Stimulated activated CD8-positive, alpha-beta memory T cell treated with anti-CD3 and anti-CD28 coated beads, Interleukin-12 subunit alpha, Interleukin-12 subunit beta, amount 100 ng/mL, for 1 hour (primary cell): Measurements from ENCODE around the gene FAM185A.
A peak's percentile ranks its signal among the peaks of the same experiment; 100 is the strongest.
"Not testable (repeated sequence)": the region's sequence is repeated elsewhere in the genome, so short reads cannot be mapped to it uniquely, and the experiment has no call there.

Experiments used
- DNase-seq: peaks from one replicate; pipeline ENCODE4 v3.0.0-alpha.2; 2020; ENCODE audit warnings: low read depth

Gene FAM185A

GRCh38 chr7:102748605-102749444 lies at the start of gene FAM185A:
Gene FAM185A (plus strand): TSS chr7:102748999. CDS start chr7:102749208, 209 bp downstream.
- DNase-seq = peak; percentile 92

DNA sequence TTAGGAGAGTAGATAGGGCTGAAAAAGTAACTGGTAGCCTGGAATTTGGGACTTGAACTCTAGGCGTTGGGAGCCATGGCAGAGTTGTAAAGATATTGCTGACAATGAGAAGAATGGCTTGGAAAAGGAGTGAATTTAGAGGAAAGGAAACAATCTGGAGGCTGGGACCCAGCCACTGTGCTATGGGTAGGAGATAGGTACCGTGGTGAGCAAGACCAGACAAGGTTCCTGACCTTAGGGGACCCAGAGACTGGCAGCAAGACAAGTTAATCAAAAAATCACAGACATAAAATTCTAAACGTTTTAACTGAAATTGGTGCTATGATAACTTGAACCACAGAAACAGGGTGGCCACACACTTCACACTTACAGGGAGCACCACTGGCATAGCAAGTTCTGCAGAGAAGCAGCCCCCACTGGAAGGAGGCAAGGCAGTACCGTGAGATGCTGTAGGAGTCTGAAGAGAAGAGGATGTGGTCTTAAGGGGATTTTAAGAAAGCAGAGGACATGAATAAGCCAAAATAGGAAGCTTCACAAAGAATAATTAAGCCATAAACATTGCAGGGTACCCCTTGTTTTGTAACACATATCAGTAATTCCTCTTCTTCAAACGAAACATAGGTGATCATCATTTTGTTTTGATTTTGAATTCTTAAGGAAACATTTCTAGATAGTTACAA lies 35.6 kb upstream of the FAM185A start:
- not testable (repeated sequence) for DNase-seq

DNA sequence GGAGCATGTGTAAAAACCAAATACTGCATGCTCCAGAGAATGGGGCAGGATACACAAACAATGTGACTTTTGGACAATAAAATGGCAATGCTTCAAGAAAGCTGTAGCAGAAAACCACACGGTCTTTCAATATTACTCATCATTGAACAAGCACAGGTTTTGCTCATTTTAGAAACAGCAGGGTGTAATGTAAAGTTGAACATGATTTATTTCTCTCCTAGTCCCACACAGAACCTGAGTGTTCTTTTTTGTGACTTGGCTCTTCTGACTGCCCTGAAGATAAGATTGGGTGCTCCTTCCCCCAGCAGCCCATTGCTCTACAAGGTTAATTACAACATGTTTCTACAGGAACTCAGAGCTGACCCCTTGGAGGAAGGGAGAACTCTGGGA lies 35.1 kb upstream of the FAM185A start:
- DNase-seq = not testable (repeated sequence)

DNA sequence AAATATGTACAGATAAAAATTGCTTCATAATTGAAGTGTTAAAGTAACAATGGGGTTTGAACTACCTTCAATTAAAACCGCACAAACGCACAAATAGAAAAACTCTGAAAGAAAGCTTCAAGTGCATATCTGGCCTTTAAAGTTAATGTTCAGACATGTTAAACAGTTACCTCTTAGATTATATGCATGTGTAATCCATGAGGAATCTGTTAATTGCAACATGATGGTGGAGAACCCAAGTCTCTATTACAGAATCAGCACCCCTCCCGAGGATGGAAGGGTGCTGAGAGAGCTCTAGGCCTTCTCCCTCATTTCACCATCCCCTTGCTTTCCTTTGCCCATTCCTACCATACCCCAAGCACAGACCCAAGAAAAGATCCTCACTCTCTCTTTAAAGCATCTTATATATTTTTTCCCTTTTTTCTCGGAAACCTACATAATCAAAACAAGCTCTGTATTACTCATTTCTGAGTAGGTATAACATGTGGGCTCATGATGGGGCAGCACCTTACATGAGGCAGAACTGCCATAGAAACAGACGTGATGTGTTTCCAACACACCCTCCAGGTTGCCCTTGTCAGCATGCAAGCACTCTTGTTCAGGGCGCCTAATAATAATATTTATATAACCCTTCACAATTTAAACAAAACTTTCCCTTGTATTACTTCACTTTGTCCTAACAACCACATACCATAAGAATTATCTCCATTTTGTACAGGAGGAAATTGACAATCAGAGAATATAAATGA lies 33.9 kb upstream of the FAM185A start:
- DNase-seq = not testable (repeated sequence)

DNA sequence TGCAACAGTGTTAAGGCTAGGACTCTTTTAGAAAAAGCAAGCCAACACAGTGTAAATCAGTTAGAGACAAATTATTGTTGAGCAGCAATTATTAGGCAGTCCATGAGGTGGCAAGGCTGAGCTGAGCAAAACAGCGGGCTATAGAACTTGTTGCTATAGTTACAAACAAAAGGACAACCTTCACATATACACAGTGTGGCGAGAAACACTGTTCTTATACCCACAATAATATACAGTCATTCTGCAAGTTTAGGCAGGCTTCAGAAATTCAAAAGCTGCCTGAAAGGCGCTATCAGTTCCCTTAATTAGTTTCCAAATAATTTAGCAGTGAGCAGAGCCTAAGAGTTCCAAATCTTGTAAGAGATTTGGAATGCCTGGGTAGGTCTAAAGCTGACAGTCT lies 33.1 kb upstream of the FAM185A start:
- DNase-seq = not testable (repeated sequence)

DNA sequence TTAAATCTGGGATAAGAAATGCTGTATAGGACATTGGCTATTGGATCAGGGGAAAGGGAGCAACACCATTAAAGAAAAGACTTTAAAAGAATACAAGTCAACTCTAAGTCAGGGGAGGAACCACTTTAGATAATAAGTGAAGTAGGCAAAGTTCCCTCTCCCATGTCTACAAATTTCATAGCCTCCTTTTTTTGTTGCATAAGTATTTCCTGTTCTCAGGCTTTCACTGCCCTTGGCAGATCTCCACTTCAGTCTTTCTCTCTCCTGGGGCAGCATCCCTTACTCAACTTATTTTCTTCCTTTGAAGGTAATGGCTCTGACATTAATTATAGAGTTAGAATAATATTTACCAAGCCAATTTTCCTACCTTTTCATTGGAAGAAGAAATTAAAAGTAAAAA lies 30.3 kb upstream of the FAM185A start:
- DNase-seq = not testable (repeated sequence)

DNA sequence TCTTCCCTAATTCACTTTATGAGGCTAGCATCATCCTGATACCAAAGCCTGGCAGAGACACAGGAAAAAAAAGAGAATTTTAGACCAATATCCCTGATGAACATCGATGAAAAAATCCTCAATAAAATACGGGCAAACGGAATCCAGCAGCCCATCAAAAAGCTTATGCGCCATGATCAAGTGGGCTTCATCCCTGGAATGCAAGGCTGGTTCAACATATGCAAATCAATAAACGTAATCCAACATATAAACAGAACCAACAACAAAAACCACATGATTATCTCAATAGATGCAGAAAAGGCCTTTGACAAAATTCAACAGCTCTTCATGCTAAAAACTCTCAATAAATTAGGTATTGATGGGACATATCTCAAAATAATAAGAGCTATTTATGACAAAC lies 22.6 kb upstream of the FAM185A start:
- not testable (repeated sequence) for DNase-seq

DNA sequence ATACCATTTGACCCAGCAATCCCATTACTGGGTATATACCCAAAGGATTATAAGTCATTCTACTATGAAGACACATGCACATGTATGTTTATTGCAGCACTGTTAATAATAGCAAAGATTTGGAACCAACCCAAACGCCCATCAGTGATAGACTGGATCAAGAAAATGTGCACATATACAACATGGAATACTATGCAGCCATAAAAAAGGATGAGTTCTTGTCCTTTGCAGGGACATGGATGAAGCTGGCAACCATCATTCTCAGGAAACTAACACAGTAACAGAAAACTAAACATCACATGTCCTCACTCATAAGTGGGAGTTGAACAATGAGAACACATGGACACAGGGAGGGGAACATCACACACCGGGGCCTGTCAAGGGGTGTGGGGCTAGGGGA lies 19.1 kb upstream of the FAM185A start:
- not testable (repeated sequence) for DNase-seq

DNA sequence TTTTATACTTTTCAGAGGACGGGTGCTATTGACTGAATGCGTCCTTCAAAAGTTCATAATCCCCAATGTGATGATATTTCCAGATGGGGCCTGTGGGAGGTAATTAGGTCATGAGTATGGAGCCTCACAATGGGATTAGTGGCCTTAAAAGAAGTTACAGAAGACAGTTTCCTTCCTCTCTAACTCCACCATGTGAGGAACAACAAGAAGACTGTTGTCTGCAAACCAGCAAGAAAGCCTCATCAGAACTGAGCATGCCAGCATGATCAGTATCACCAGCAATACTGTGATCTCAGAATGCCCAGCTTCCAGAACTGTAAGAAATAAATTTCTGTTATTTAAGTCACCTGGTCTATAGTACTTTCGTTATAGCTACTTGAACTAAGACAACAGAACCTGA lies 18.4 kb upstream of the FAM185A start:
- DNase-seq = not testable (repeated sequence)

GRCh38 chr7:102742002-102742771 lies 6.6 kb upstream of the FAM185A start:
- DNase-seq = not testable (repeated sequence)

DNA sequence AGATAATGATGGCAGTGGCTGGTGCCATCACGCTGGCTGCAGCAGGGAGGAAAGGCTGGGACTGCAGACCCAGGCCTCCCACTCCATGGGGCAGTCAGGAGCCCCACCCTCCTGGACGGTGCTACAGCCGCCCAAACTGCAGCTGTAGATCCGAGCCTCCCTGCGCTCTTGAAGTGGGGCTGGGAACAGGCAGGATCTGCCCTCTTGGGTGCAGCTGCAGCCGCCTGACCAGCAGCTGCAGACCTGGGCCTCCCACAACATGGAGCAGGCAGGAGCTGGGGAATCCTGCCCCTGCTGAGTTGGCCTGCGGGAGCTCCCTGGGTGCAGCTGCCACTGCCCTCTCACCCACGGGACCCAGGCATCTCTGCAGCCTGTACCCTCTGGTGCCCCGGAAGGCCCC lies 4.9 kb upstream of the FAM185A start:
- not testable (repeated sequence) for DNase-seq

GRCh38 chr7:102745494-102746288 lies 3.1 kb upstream of the FAM185A start:
- not testable (repeated sequence) for DNase-seq

DNA sequence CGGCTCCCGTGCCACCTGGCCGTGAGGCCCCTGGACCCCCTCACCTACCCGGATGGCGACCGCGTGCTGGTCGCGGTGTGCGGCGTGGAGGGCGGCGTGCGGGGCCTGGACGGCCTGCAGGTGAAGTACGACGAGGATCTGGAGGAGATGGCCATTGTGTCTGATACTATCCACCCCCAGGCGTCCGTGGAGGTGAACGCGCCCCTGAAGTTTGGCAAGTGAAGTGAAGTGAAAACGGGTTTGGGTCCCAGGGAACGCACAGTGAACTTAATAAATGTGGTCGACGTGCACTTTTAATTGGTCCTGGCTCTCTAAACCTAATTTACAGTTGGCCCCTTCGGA lies 617 bp downstream of the FAM185A start:
- DNase-seq = not testable (repeated sequence)

GRCh38 chr7:102758227-102758626 lies 9.4 kb downstream of the FAM185A start:
- not testable (repeated sequence) for DNase-seq

- not testable (repeated sequence) for DNase-seq
These were observed 11.1 kb downstream of the FAM185A start for GRCh38 chr7:102759934-102760333.

- DNase-seq = not testable (repeated sequence)
These were observed 12.4 kb downstream of the FAM185A start for GRCh38 chr7:102761234-102761633.

DNA sequence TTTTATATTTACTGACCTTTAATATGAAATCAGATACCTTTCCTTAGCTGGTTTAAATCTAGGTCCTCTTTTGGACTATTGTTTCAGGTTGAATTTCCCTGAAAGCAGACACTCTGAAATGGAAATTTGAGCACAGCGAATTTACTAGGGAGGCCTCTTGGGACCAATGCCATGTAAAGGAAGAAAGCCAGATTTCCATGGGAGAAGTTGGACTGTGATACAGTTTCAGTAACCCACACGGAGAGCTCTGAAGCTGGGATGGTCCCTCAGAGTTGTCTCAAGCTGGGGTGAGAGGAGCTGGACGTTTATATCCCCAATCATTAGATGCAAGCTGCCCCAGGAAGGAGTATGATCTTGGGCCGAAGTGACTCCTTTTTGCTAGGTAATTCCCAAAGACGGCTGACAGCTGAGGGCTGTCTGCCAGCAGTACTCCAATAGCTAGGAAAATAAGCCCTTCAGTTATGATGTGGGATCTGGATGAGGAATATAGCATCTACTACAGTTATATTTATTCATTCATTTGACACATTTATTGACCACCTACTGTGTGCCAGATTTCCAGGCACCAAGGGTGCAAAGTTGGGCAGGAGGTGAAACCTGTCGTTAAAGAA lies 14.6 kb downstream of the FAM185A start:
- DNase-seq = not testable (repeated sequence)

DNA sequence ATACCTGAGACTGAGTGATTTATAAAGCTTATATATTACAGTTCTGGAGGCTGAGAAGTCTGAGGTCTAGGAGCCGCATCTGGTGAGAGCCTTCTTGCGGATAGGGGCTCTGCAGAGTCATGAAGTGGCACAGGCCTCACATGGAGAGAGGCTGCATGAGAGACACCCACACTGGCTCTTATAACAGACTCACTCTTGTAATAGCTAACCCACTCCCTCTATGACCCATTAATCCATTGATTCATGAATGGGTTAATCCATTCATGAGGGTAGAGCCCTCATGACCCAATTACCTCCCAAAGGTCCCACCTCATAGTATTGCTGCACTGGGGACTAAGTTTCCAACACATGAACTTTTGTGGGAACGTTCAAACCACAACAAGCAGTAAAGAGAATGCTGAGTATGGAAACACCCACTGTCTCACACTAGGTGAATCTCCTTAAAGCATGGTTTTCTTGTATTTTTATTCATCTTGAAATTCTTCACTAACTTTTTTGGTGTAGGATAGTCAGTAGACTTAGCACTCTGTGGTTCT lies 20.9 kb downstream of the FAM185A start:
- DNase-seq = not testable (repeated sequence)

DNA sequence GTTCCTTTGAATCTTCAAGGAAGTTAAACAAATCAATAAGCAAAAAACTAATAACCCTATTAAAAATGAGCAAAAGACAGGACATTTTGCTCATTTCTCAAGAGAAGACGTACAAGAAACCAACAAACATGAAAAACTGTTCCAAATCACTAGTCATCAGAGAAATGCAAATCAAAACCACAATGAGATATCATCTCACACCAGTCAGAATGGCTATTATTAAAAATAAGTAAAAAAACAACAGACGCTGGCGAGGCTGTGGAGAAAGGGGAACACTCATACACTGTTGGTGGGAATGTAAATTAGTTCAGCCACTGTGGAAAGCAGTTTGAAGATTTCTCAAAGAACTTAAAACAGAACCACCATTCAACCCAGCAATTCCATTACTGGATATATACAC lies 21.7 kb downstream of the FAM185A start:
- not testable (repeated sequence) for DNase-seq

- DNase-seq = not testable (repeated sequence)
These were observed 27.4 kb downstream of the FAM185A start for GRCh38 chr7:102776217-102776616.
